AG04450 (cell line): ENCODE results near the gene SLC4A2. TPM values are rescaled to one million over a fixed set of nuclear protein-coding genes. Genes with fewer than 3 reads are reported as not detected.

Experiments
- CTCF ChIA-PET: fragments of 300-600, 350-600 bp; formaldehyde crosslinking; extraction: SDS; loops from one replicate; lab custom pipeline; 2022; ENCODE audit warnings: antibody characterized with exemption, inconsistent platforms; lab: Charles Lee
- POLR2A ChIA-PET: fragments of 350-600 bp; formaldehyde crosslinking; extraction: SDS; loops from one replicate; lab custom pipeline; 2021; ENCODE audit warnings: antibody characterized with exemption, inconsistent platforms; lab: Yijun Ruan, JAX
- DNase-seq: peaks from one replicate; pipeline ENCODE4 v3.0.0-alpha.2; 2011; ENCODE audit warnings: low read depth, low spot score
- H3K27ac ChIP-seq: one replicate; pipeline ENCODE4 v1.5.1; 2012; ENCODE audit warnings: low read depth, low read length, control low read depth
- H3K27me3 ChIP-seq: one replicate; pipeline ENCODE4 v1.6.0; 2012; ENCODE audit warnings: low read length; ENCODE audit not compliant: control insufficient read depth, insufficient read depth
- H3K4me3 ChIP-seq: 2 replicates; pipeline ENCODE4 v1.5.1; 2011; ENCODE audit warnings: mild to moderate bottlenecking, low read depth, low read length, control low read depth
- H3K9me3 ChIP-seq: 2 replicates; pipeline ENCODE4 v1.5.1; 2012; ENCODE audit warnings: low read length; ENCODE audit not compliant: control insufficient read depth, insufficient read depth
- CTCF ChIP-seq: IDR thresholded peaks from 2 replicates; pipeline ENCODE4 v1.5.1; 2011; ENCODE audit warnings: low read depth, low read length, control low read depth, inconsistent platforms
- polyA plus RNA-seq: library from polyadenylated mRNA; depleted of rRNA; stranded (reverse); fragments of >200 nt; gene quantifications from 2 replicates; pipeline ENCODE4 v1.2.3, GENCODE V29; 2011

The SLC4A2 gene
- polyA plus RNA-seq, 1 experiment: 40.5 TPM

DNA sequence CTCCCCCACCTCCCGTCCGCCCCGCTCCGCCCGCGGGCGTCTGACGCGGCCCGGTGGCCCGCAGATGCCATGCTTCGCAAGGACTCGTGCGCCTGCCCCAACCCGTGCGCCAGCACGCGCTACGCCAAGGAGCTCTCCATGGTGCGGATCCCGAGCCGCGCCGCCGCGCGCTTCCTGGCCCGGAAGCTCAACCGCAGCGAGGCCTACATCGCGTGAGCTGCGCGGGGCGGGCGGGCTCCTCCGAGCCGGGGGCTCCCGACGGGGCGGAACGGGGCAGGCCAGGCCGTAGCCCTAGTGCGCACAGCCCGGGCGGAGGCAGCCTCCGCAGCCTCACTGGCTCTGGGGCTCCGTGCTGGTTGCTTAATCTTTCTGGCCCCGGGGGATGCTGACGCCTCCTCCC is 8.3 kb upstream of the SLC4A2 start:
- CTCF ChIA-PET: interaction anchor here (1.3 to 1.8 kb wide), 2 partner anchors 33 to 60 kb away, joined by 3 to 4 read pairs; no protein-coding TSS in a partner anchor
- H3K4me3 ChIP-seq: no peak overlapping the region
- no peak for DNase-seq
- no peaks in the 10 kb centered on the region; the same call in 1 of the 2 replicates for H3K9me3 ChIP-seq
- H3K27me3 ChIP-seq: peaks cover 5% of the 10 kb centered on the region
- POLR2A ChIA-PET: interaction anchor here (0.6 kb wide), 1 partner anchor 20 kb away, joined by 3 read pairs; no protein-coding TSS in a partner anchor
- TF ChIP-seq CTCF: no peak
- no peak overlapping the region for H3K27ac ChIP-seq

DNA sequence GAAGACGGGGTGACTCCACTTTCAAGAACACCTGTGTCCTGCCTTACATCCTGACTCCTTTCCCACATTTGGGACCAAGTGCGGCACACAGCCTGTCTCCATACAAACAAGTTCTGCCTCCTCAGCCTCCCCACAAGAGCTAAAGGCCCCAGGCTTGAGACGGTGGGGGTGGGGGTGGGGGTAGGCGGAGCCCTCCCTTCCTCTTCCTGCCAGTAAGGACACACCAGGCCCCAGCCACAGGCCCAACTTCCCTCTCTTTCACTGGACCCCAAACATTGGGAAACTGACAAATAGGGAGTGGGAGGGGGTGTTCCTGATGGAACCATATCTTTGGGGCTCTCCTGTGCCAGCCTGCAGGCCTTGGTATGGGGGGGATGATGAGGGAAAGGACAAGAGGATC is 6.3 kb upstream of the SLC4A2 start:
- DNase-seq: no peak
- CTCF ChIA-PET: no interaction called here
- POLR2A ChIA-PET: no interaction called here
- Histone ChIP-seq H3K4me3 (no peak overlapping the region), H3K27ac (no peak overlapping the region), H3K27me3 (peaks cover 5% of the 10 kb centered on the region), H3K9me3 (no peaks in the 10 kb centered on the region; the same call in 1 of the 2 replicates)
- no peak for TF ChIP-seq CTCF

DNA sequence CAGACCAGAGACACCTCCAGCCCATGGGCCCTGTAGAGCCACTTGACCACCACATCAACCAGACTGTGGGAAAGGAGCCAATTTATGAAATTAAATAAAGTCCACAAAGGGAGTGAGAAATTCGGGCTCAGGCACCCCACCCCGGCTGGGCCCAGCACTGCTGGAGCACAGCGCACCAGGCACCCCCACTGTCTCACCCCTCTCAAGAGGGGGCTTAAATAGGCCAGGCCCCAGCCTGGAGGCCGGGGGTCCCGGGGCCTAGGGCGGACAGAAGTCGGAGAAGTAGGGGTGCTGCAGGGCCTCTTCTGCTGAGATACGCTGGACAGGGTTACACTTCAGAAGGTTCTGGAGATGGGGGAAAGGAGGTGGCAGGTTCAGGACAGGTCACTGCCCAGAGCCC is 5.6 kb upstream of the SLC4A2 start:
- H3K9me3 ChIP-seq: no peaks in the 10 kb centered on the region; the same call in 1 of the 2 replicates
- no peak overlapping the region for H3K4me3 ChIP-seq
- TF ChIP-seq CTCF: no peak
- H3K27ac ChIP-seq: no peak overlapping the region
- POLR2A ChIA-PET: no interaction called here
- CTCF ChIA-PET: interaction anchor here (1.1 kb wide), 1 partner anchor 36 kb away, joined by 4 read pairs; no protein-coding TSS in a partner anchor
- no peak for DNase-seq
- peaks cover 5% of the 10 kb centered on the region for H3K27me3 ChIP-seq

DNA sequence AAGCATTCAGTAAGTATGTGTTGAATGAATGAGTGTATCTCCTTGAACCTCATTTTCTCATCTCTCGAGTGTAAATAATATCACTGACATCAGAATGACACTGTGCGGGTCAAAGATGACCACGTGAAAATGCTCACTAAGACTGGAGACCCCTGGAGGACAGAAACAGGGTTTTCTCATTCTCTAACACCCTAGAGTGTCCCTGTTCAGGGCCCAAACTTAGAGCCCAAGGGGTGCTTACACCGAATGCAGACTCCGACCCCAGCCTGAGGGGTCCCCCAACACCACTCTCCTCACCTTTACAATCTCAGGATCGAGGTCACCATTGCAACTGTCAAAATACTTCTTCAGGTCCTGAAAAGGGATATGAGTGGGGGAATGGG is 3.1 kb upstream of the SLC4A2 start:
- H3K27me3 ChIP-seq: no peaks in the 10 kb centered on the region
- DNase-seq: no peak
- ChIA-PET POLR2A (interaction anchor here (0.6 kb wide), 1 partner anchor 12 kb away, joined by 3 read pairs; no protein-coding TSS in a partner anchor), CTCF (interaction anchor here (1.0 kb wide), 1 partner anchor 158 kb away, joined by 3 read pairs; no protein-coding TSS in a partner anchor)
- H3K27ac ChIP-seq: no peak overlapping the region
- no peak overlapping the region for H3K4me3 ChIP-seq
- 0 out of 2 replicates have a peak, but pooled peaks have one; percentile 5 for TF ChIP-seq CTCF
- H3K9me3 ChIP-seq: no peaks in the 10 kb centered on the region; the same call in 1 of the 2 replicates
